K562 (cell line): ENCODE results near the gene ZBTB47. TPM values are rescaled to one million over a fixed set of nuclear protein-coding genes. Genes with fewer than 3 reads are reported as not detected.

Experiments
- ATAC-seq: fragments of 200-7000 bp; cut with Tn5 transposase; 3 replicates; pipeline ENCODE4 v1.9.1; 2020; ENCODE audit warnings: moderate library complexity
- BruUV-seq: library from RNA; stranded (reverse); fragments of 400-500 nt; replicated peaks from 2 replicates; lab custom pipeline; 2021; lab: Mats Ljungman, UMichigan
- CTCF ChIA-PET: fragments of 300-600 bp; formaldehyde crosslinking; extraction: SDS; loops from one replicate; lab custom pipeline; 2021; ENCODE audit warnings: low intra/inter-chr PET ratio; lab: Yijun Ruan, JAX
- POLR2A ChIA-PET: fragments of 300-600, 350-650 bp; sonication (Branson Sonifier 250); formaldehyde crosslinking; extraction: SDS; loops from one replicate; lab custom pipeline; 2021; ENCODE audit warnings: antibody characterized with exemption, inconsistent platforms; lab: Yijun Ruan, JAX
- DNase-seq, 4 experiments: peaks; one replicate each; pipeline versions ENCODE4 v3.0.0 to v3.0.0-alpha.2; 2011 to 2018; ENCODE audit warnings: low spot score in 3 of 4, mixed read lengths in 3 of 4; ENCODE audit errors: extremely low read depth in 1 of 4
- FAIRE-seq: peaks from 2 replicates; lab custom pipeline; 2011; peaks lifted over from hg19 to GRCh38; lab: Jason Lieb, UNC
- H2AFZ ChIP-seq: 2 replicates; pipeline ENCODE4 v1.6.0; 2011; ENCODE audit warnings: low read depth, low read length, control low read depth, inconsistent platforms
- H3K27ac ChIP-seq: fragments of 200-600 bp; 3 replicates; pipeline ENCODE4 v1.8.0; 2011; ENCODE audit warnings: low read depth, mild to moderate bottlenecking, control low read depth, inconsistent platforms, low read length, moderate library complexity, mixed read lengths; ENCODE audit errors: extremely low read depth
- H3K27me3 ChIP-seq, 2 experiments: fragments of 300-600 bp in 1 of 2; 2 replicates in 1 of 2; 3 replicates in 1 of 2; pipeline versions ENCODE4 v1.6.0 to v1.8.0; 2011; ENCODE audit warnings: inconsistent platforms in 2 of 2, low read length in 2 of 2, mild to moderate bottlenecking in 1 of 2, mixed read lengths in 1 of 2, moderate library complexity in 1 of 2; ENCODE audit not compliant: control insufficient read depth in 2 of 2, insufficient read depth in 2 of 2
- H3K36me3 ChIP-seq: fragments of 300-600 bp; 3 replicates; pipeline ENCODE4 v1.8.0; 2011; ENCODE audit warnings: mild to moderate bottlenecking, low read length, inconsistent platforms; ENCODE audit not compliant: control insufficient read depth, insufficient read depth
- H3K4me1 ChIP-seq, 2 experiments: fragments of 200-600 bp in 1 of 2; replicated peaks in 1 of 2; 2 replicates in 1 of 2; 3 replicates in 1 of 2; pipeline versions ENCODE4 v1.5.1 to v1.8.0; 2011; ENCODE audit warnings: inconsistent platforms in 2 of 2, low read length in 2 of 2, mild to moderate bottlenecking in 1 of 2, mixed read lengths in 1 of 2, moderate library complexity in 1 of 2; ENCODE audit not compliant: control insufficient read depth in 2 of 2, insufficient read depth in 2 of 2
- H3K4me2 ChIP-seq: 2 replicates; pipeline ENCODE4 v1.6.1; 2011; ENCODE audit warnings: low read length, control low read depth, inconsistent platforms, mixed read lengths; ENCODE audit not compliant: insufficient read depth
- H3K4me3 ChIP-seq: fragments of 200-600 bp; sonication (generic), shearing (Covaris generic); 2 replicates; pipeline ENCODE4 v1.5.1; 2016; ENCODE audit warnings: control low read depth, inconsistent platforms
- H3K79me2 ChIP-seq: fragments of 200-600 bp; 3 replicates; pipeline ENCODE4 v1.8.0; 2011; ENCODE audit warnings: low read length, inconsistent platforms; ENCODE audit not compliant: control insufficient read depth, insufficient read depth
- H3K9ac ChIP-seq, 2 experiments: 2 replicates each; pipeline versions ENCODE4 v1.6.0 to v1.6.1; 2011; ENCODE audit warnings: low read depth in 2 of 2, low read length in 2 of 2, control low read depth in 1 of 2, inconsistent platforms in 1 of 2, mild to moderate bottlenecking in 1 of 2, mixed read lengths in 1 of 2; ENCODE audit not compliant: insufficient read depth in 1 of 2
- H3K9me1 ChIP-seq: one replicate; pipeline ENCODE4 v1.6.0; 2011; ENCODE audit warnings: inconsistent platforms, mild to moderate bottlenecking, low read length, moderate library complexity; ENCODE audit not compliant: control insufficient read depth, insufficient read depth
- H3K9me3 ChIP-seq: replicated peaks from 2 replicates; pipeline ENCODE4 v1.5.1; 2011; ENCODE audit warnings: low read depth, low read length, inconsistent platforms; ENCODE audit not compliant: control insufficient read depth, insufficient read depth
- H4K20me1 ChIP-seq: replicated peaks from 2 replicates; pipeline ENCODE4 v1.6.1; 2011; ENCODE audit warnings: low read length, inconsistent platforms, mixed read lengths; ENCODE audit not compliant: control insufficient read depth, insufficient read depth
- BHLHE40 ChIP-seq: IDR thresholded peaks from 2 replicates; pipeline ENCODE4 v1.6.1; 2011; ENCODE audit warnings: low read length, improper control_type of control experiment
- CHD4 ChIP-seq: fragments of 200-600 bp; sonication (generic); IDR thresholded peaks from 3 replicates; pipeline ENCODE4 v1.6.1; 2012; ENCODE audit warnings: low read depth, mild to moderate bottlenecking, mixed read lengths, low read length, inconsistent platforms; ENCODE audit not compliant: insufficient read depth, insufficient replicate concordance, poor library complexity, severe bottlenecking
- NR1H2 ChIP-seq: sonication (generic); formaldehyde crosslinking; IDR thresholded peaks from 2 replicates; pipeline ENCODE4 v1.4.0; 2020; ENCODE audit warnings: mild to moderate bottlenecking, missing genetic modification reagents
- PURB ChIP-seq: sonication (generic); formaldehyde crosslinking; IDR thresholded peaks from 2 replicates; pipeline ENCODE4 v1.9.0; 2021; ENCODE audit warnings: low read depth, mild to moderate bottlenecking, missing genetic modification reagents
- SREBF2 ChIP-seq: sonication (generic); formaldehyde crosslinking; IDR thresholded peaks from 2 replicates; pipeline ENCODE4 v1.4.0; 2020; ENCODE audit warnings: mild to moderate bottlenecking, missing genetic modification reagents
- ZNF165 ChIP-seq: fragments of 250-450 bp; sonication (Bioruptor Pico); IDR thresholded peaks from 2 replicates; pipeline ENCODE4 v1.4.0; 2020; ENCODE audit warnings: borderline replicate concordance
- WGBS: fragments of 100-300 bp; shearing (Covaris generic); methylation state at CpG from one replicate; pipeline ENCODE4 v1.1.6; 2016; ENCODE audit warnings: low coverage, mixed read lengths; ENCODE audit not compliant: insufficient coverage; ENCODE audit errors: missing lambda C conversion rate; 5-methylcytosine and 5-hydroxymethylcytosine counted together
- in situ Hi-C: fragments of 300-500 bp; cut with MboI; formaldehyde crosslinking; loops from 4 replicates; pipeline ENCODE4 v1.15.0; 2018; ENCODE audit warnings: inconsistent platforms, mixed read lengths
- intact Hi-C: fragments of 100-400 bp; cut with micrococcal nuclease; formaldehyde crosslinking; loops from 2 replicates; pipeline ENCODE4 v1.14.2; 2022
- polyA plus RNA-seq, 8 experiments: library from polyadenylated mRNA; depleted of rRNA in 4 of 8; stranded (reverse) in 5 of 8; unstranded in 3 of 8; fragments of >200 nt; fragmentation: Nextera tagmentation in 2 of 8; fragmentation: Illumina TruSeq in 1 of 8; extraction: Ambion mirVana in 2 of 8; extraction: Trizol in 1 of 8; gene quantifications; 2 replicates each; pipeline versions ENCODE4 v1.2.1 to v1.2.3, GENCODE V29; 2011 to 2014; ENCODE audit warnings: inconsistent platforms in 1 of 8, missing spikeins in 1 of 8
- total RNA-seq, 7 experiments: library from RNA; depleted of rRNA in 6 of 7; stranded (reverse); fragments of >200 nt in 6 of 7; fragmentation: Illumina TruSeq in 2 of 7; extraction: Trizol in 2 of 7; gene quantifications; 2 replicates each; pipeline versions ENCODE4 v1.2.1 to v1.2.3, GENCODE V29; 2011 to 2021; ENCODE audit warnings: low replicate concordance in 1 of 7

ZBTB47 gene
- total and polyA plus RNA-seq, 9 of the 15 experiments (the other 6 are each of a cell fraction or from before 2014, with no cell fraction given) = 0.11 to 4.6 (median 1.7) TPM; not detected in 1

- no peak overlapping the region for H2AFZ ChIP-seq
- no peak overlapping the region for H3K4me2 ChIP-seq
- H3K9me3 ChIP-seq = no peaks in the 10 kb centered on the region
- no peak overlapping the region for H3K4me3 ChIP-seq
- no peak for DNase-seq
- ChIA-PET POLR2A (interaction anchor here (0.5 to 0.7 kb wide), 2 partner anchors 44 to 434 kb away, joined by 3 to 4 read pairs; no protein-coding TSS in a partner anchor), CTCF (no interaction called here)
- H3K9ac ChIP-seq = no peak overlapping the region
- H3K36me3 ChIP-seq = no peaks in the 10 kb centered on the region
- in situ Hi-C loops (no loop called here), intact Hi-C loops (no loop called here)
- 5% methylated on average over 2 of the region's 2 CpGs for WGBS
- TF ChIP-seq CHD4 = no peak
- TF ChIP-seq ZNF165 (CRISPR knock-in tag) = no peak
- TF ChIP-seq SREBF2 (CRISPR knock-in tag) = no peak
- no peak for TF ChIP-seq NR1H2 (CRISPR knock-in tag)
- no peak for TF ChIP-seq BHLHE40
- no peak for TF ChIP-seq PURB
- no peaks in the 10 kb centered on the region for H3K79me2 ChIP-seq
- no peaks in the 10 kb centered on the region for H3K9me1 ChIP-seq
- no peak overlapping the region for H3K27ac ChIP-seq
- ATAC-seq = no peak
- H4K20me1 ChIP-seq = no peaks in the 10 kb centered on the region; the same call in 1 of the 2 replicates
- BruUV-seq = no TSS peak
- no peaks in the 10 kb centered on the region for H3K4me1 ChIP-seq
- peaks cover 42 to 55% of the 10 kb centered on the region in 2 experiments for H3K27me3 ChIP-seq
- FAIRE-seq = no peak
These were observed 60.2 kb downstream of the ZBTB47 start for GRCh38 chr3:42713747-42714146.
